ENCODE results near the gene IL36A. TPM values are rescaled to one million over a fixed set of nuclear protein-coding genes. Genes with fewer than 3 reads are reported as not detected.

Gene IL36A
- polyA plus RNA-seq, 1 of the 3 experiments (the other 2 are of a cell fraction): not detected

DNA sequence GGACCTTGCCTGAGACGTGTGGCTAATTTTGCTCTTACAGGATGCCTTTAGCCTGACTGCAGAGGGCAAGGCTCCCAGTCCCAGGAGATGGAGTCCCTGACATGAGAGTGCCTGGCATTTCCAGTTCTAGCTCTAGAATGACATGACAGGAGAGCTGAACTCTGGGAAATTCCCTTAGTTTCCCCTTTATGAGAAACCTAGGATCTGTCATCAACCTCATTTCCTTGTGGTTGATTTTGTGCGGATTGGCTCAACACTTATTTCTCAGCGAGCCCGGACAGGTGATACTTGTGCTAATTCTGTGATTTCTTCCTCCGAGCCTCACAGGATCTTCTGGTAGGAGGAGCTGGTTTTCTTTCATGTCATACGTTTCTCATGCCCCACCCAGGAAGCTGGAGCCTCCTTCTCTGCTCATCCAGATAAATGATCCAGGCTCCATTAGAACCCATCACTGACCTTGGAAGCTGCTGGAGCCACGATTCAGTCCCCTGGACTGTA, 27.7 kb upstream of the IL36A start, which contains the start of gene IL36G (continued):
- no peak for TF ChIP-seq CHD2 (IDR thresholded peaks at IDR 0.05; ENCODE audit: low read length, partially characterized antibody)

- Histone ChIP-seq H3K27me3 (ENCODE audit: insufficient read depth) (peaks cover 11% of the 10 kb centered on the region; the same call in 1 of the 2 replicates), H3F3A (replicated peaks; ENCODE audit: insufficient read depth) (no peaks in the 10 kb centered on the region), H2AFZ (ENCODE audit: low read depth) (no peak overlapping the region), H4K20me1 (ENCODE audit: insufficient read depth) (no peaks in the 10 kb centered on the region), H3K27ac (ENCODE audit: low read depth in 2 of 2, low read length in 1 of 2) (no peak overlapping the region), H3K79me2 (ENCODE audit: insufficient read depth) (no peaks in the 10 kb centered on the region), H3K4me2 (no peak overlapping the region), H3K9me3 (no peaks in the 10 kb centered on the region), H3K4me1 (ENCODE audit: control insufficient read depth in 1 of 2, insufficient read depth in 2 of 2, low read depth in 1 of 2, low read length in 1 of 2) (no peaks in the 10 kb centered on the region), H3K4me3 (ENCODE audit: low read depth in 2 of 2, low read length in 1 of 2) (no peak overlapping the region), H3K9ac (no peak overlapping the region), H3K9me2 (no peaks in the 10 kb centered on the region), H3K36me3 (replicated peaks in 1 of 2; ENCODE audit: control insufficient read depth in 1 of 2, insufficient read depth in 2 of 2, low read length in 1 of 2) (no peaks in the 10 kb centered on the region)
- 45% methylated on average over 1 of the region's 1 CpG for WGBS (ENCODE audit: low lambda C conversion rate)
- no peak for DNase-seq
- POLR2A ChIA-PET: no interaction called here
- TF ChIP-seq, protein P1, sequence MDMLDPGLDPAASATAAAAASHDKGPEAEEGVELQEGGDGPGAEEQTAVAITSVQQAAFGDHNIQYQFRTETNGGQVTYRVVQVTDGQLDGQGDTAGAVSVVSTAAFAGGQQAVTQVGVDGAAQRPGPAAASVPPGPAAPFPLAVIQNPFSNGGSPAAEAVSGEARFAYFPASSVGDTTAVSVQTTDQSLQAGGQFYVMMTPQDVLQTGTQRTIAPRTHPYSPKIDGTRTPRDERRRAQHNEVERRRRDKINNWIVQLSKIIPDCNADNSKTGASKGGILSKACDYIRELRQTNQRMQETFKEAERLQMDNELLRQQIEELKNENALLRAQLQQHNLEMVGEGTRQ (IDR thresholded peaks at IDR 0.05; ENCODE audit: borderline replicate concordance, low read depth, low read length): no peak
- no peak for TF ChIP-seq TCF12 (IDR thresholded peaks at IDR 0.05)
- no peak for TF ChIP-seq JUND (IDR thresholded peaks at IDR 0.05)
- no peak for TF ChIP-seq NRF1 (IDR thresholded peaks at IDR 0.05; ENCODE audit: low read depth, low read length)
- no peak for TF ChIP-seq FOSL2 (IDR thresholded peaks at IDR 0.05; ENCODE audit: borderline replicate concordance, low read depth)
- TF ChIP-seq MEF2A (IDR thresholded peaks at IDR 0.05; ENCODE audit: borderline replicate concordance, low read depth): no peak
- CTCF ChIA-PET: interaction anchor here (0.8 to 1.4 kb wide), 2 partner anchors 158 to 230 kb away, joined by 3 to 5 read pairs; no protein-coding TSS in a partner anchor
Observed at GRCh38 chr2:112979731-112980130, 25.5 kb upstream of the IL36A start.

DNA sequence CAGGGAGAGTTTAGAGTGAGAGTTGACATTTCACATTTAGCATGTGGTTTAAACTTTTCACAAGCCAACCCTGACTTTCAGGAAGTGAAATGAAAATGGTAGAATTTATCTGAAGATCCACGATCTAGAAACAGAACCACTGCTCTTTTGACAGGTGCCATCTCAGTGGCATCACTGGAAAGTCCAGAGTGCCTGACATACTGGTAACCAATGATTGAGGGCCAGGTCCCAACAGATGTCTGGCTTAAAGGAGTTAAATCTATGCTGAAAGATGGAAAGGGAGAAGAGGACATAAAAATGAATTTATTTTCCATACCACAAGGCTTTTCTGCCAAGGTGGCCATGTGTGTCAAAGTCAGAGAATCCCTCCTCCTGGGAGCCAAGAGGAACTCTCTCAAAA, 24.7 kb upstream of the IL36A start:
- Histone ChIP-seq H3K27me3 (ENCODE audit: insufficient read depth) (peaks cover 11% of the 10 kb centered on the region; the same call in 1 of the 2 replicates), H2AFZ (ENCODE audit: low read depth) (no peak overlapping the region), H4K20me1 (ENCODE audit: insufficient read depth) (no peaks in the 10 kb centered on the region), H3K4me1 (ENCODE audit: control insufficient read depth in 1 of 2, insufficient read depth in 2 of 2, low read depth in 1 of 2, low read length in 1 of 2) (no peaks in the 10 kb centered on the region), H3F3A (replicated peaks; ENCODE audit: insufficient read depth) (no peaks in the 10 kb centered on the region), H3K9ac (no peak overlapping the region), H3K4me2 (no peak overlapping the region), H3K9me2 (no peaks in the 10 kb centered on the region), H3K36me3 (replicated peaks in 1 of 2; ENCODE audit: control insufficient read depth in 1 of 2, insufficient read depth in 2 of 2, low read length in 1 of 2) (no peaks in the 10 kb centered on the region), H3K4me3 (ENCODE audit: low read depth in 2 of 2, low read length in 1 of 2) (no peak overlapping the region), H3K79me2 (ENCODE audit: insufficient read depth) (no peaks in the 10 kb centered on the region), H3K9me3 (no peaks in the 10 kb centered on the region), H3K27ac (ENCODE audit: low read depth in 2 of 2, low read length in 1 of 2) (no peak overlapping the region)
- DNase-seq: no peak
- TF ChIP-seq POLR2AphosphoS5 (IDR thresholded peaks at IDR 0.05; ENCODE audit: low read depth, low read length): no peak
- no peak for TF ChIP-seq MEF2A (IDR thresholded peaks at IDR 0.05; ENCODE audit: borderline replicate concordance, low read depth)
- no peak for TF ChIP-seq IRF3 (IDR thresholded peaks at IDR 0.05; ENCODE audit: low read depth, low read length)
- no peak for TF ChIP-seq ZBTB33 (IDR thresholded peaks at IDR 0.05; ENCODE audit: borderline replicate concordance, low read depth)
- TF ChIP-seq NRF1 (IDR thresholded peaks at IDR 0.05; ENCODE audit: low read depth, low read length): no peak
- TF ChIP-seq TEAD4 (IDR thresholded peaks at IDR 0.05; ENCODE audit: borderline replicate concordance, insufficient read depth): no peak
- TF ChIP-seq, protein P2, sequence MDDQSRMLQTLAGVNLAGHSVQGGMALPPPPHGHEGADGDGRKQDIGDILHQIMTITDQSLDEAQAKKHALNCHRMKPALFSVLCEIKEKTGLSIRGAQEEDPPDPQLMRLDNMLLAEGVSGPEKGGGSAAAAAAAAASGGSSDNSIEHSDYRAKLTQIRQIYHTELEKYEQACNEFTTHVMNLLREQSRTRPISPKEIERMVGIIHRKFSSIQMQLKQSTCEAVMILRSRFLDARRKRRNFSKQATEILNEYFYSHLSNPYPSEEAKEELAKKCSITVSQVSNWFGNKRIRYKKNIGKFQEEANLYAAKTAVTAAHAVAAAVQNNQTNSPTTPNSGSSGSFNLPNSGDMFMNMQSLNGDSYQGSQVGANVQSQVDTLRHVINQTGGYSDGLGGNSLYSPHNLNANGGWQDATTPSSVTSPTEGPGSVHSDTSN (IDR thresholded peaks at IDR 0.05): no peak
- no peak for TF ChIP-seq ELF1 (IDR thresholded peaks at IDR 0.05)
- TF ChIP-seq RFX5 (IDR thresholded peaks at IDR 0.05; ENCODE audit: low read length): no peak
- TF ChIP-seq, protein P3, sequence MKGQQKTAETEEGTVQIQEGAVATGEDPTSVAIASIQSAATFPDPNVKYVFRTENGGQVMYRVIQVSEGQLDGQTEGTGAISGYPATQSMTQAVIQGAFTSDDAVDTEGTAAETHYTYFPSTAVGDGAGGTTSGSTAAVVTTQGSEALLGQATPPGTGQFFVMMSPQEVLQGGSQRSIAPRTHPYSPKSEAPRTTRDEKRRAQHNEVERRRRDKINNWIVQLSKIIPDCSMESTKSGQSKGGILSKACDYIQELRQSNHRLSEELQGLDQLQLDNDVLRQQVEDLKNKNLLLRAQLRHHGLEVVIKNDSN (IDR thresholded peaks at IDR 0.05; ENCODE audit: borderline replicate concordance, low read depth): no peak
- TF ChIP-seq MXI1 (IDR thresholded peaks at IDR 0.05; ENCODE audit: low read depth, low read length): no peak
- TF ChIP-seq GABPA (IDR thresholded peaks at IDR 0.05; ENCODE audit: low read depth): no peak
- no peak for TF ChIP-seq EP300 (IDR thresholded peaks at IDR 0.05; ENCODE audit: borderline replicate concordance in 1 of 2, low read depth in 1 of 2, low read length in 1 of 2)
- TF ChIP-seq FOXJ3 (CRISPR knock-in tag; IDR thresholded peaks at IDR 0.05): no peak
- TF ChIP-seq NFIC (IDR thresholded peaks at IDR 0.05; ENCODE audit: borderline replicate concordance): no peak
- TF ChIP-seq RCOR1 (IDR thresholded peaks at IDR 0.05; ENCODE audit: low read length): no peak
- TF ChIP-seq RAD21 (IDR thresholded peaks at IDR 0.05; ENCODE audit: low read length): no peak
- TF ChIP-seq TCF12 (IDR thresholded peaks at IDR 0.05): no peak
- WGBS (ENCODE audit: low lambda C conversion rate): 0% methylated on average over 1 of the region's 1 CpG
- POLR2A ChIA-PET: no interaction called here
- CTCF ChIA-PET: no interaction called here
